Measurements from ENCODE around the gene SNAPC2. TPM values are rescaled to one million over a fixed set of nuclear protein-coding genes. Genes with fewer than 3 reads are reported as not detected.

The SNAPC2 gene
- total RNA-seq, 1 donor from 2014 or later, result 16.8 TPM

- Mint-ChIP-seq H3K27me3 (ENCODE audit: low read depth) (no peaks in the 10 kb centered on the region), H3K36me3 (peaks cover 9% of the 10 kb centered on the region)
These were observed 14.6 kb downstream of the SNAPC2 start for GRCh38 chr19:7934766-7935165.

GRCh38 chr19:7940841-7941240 is 20.7 kb downstream of the SNAPC2 start:
- DNase-seq (ENCODE audit: low spot score in 2 of 2, unreplicated experiment in 2 of 2), result no peak
- peaks cover 14% of the 10 kb centered on the region for H3K36me3 Mint-ChIP-seq
- no peak overlapping the region for H3K27ac Mint-ChIP-seq
- peak overlapping the region; percentile 39 for H3K4me3 Mint-ChIP-seq
- no peaks in the 10 kb centered on the region for H3K27me3 Mint-ChIP-seq (ENCODE audit: low read depth)
- peaks cover 8% of the 10 kb centered on the region for H3K4me1 Mint-ChIP-seq
- no peak for TF ChIP-seq CTCF (IDR thresholded peaks at IDR 0.05; ENCODE audit: unreplicated experiment)
- H3K9me3 Mint-ChIP-seq, result no peaks in the 10 kb centered on the region

More at GRCh38 chr19:7934766-7935165, 14.6 kb downstream of the SNAPC2 start:
- H3K4me1 Mint-ChIP-seq, result no peaks in the 10 kb centered on the region
- no peak overlapping the region for H3K4me3 Mint-ChIP-seq
- DNase-seq (ENCODE audit: low spot score in 2 of 2, unreplicated experiment in 2 of 2), result no peak
- H3K9me3 Mint-ChIP-seq, result no peaks in the 10 kb centered on the region
- TF ChIP-seq CTCF (IDR thresholded peaks at IDR 0.05; ENCODE audit: unreplicated experiment), result no peak
- no peak overlapping the region for H3K27ac Mint-ChIP-seq

GRCh38 chr19:7941895-7942596 is 21.9 kb downstream of the SNAPC2 start:
- H3K9me3 Mint-ChIP-seq, result no peaks in the 10 kb centered on the region
- H3K27ac Mint-ChIP-seq, result peak overlapping the region; percentile 98
- peak overlapping the region; percentile 90 for H3K4me3 Mint-ChIP-seq
- TF ChIP-seq CTCF (IDR thresholded peaks at IDR 0.05; ENCODE audit: unreplicated experiment), result no peak
- H3K36me3 Mint-ChIP-seq, result peaks cover 14% of the 10 kb centered on the region
- no peaks in the 10 kb centered on the region for H3K27me3 Mint-ChIP-seq (ENCODE audit: low read depth)
- DNase-seq (ENCODE audit: low spot score in 2 of 2, unreplicated experiment in 2 of 2), result no peak
- peaks cover 8% of the 10 kb centered on the region for H3K4me1 Mint-ChIP-seq

- H3K4me3 Mint-ChIP-seq, result peak overlapping the region; percentile 90
- H3K27ac Mint-ChIP-seq, result peak overlapping the region; percentile 98
- H3K4me1 Mint-ChIP-seq, result peaks cover 8% of the 10 kb centered on the region
- H3K27me3 Mint-ChIP-seq (ENCODE audit: low read depth), result no peaks in the 10 kb centered on the region
- no peaks in the 10 kb centered on the region for H3K9me3 Mint-ChIP-seq
- peaks cover 14% of the 10 kb centered on the region for H3K36me3 Mint-ChIP-seq
- TF ChIP-seq CTCF (IDR thresholded peaks at IDR 0.05; ENCODE audit: unreplicated experiment), result no peak
- no peak for DNase-seq (ENCODE audit: low spot score in 2 of 2, unreplicated experiment in 2 of 2)
These were observed 22.9 kb downstream of the SNAPC2 start for GRCh38 chr19:7942981-7943443.

- H3K4me1 Mint-ChIP-seq, result peaks cover 8% of the 10 kb centered on the region
- DNase-seq (ENCODE audit: low spot score in 2 of 2, unreplicated experiment in 2 of 2), result peak; percentile 91 to 97
- no peak for TF ChIP-seq CTCF (IDR thresholded peaks at IDR 0.05; ENCODE audit: unreplicated experiment)
- H3K36me3 Mint-ChIP-seq, result peaks cover 14% of the 10 kb centered on the region
- H3K4me3 Mint-ChIP-seq, result peak within 1 kb of the TSS; percentile 90
- H3K27ac Mint-ChIP-seq, result peak within 1 kb of the TSS; percentile 98
- H3K9me3 Mint-ChIP-seq, result no peaks in the 10 kb centered on the region
- no peaks in the 10 kb centered on the region for H3K27me3 Mint-ChIP-seq (ENCODE audit: low read depth)
These were observed 23.5 kb downstream of the SNAPC2 start, which contains the start of gene TIMM44 for GRCh38 chr19:7943444-7944176. TIMM44 (minus strand) TSS chr19:7943666; CDS start chr19:7943651, 15 bp downstream.
